Measurements from ENCODE around the gene PIGR.

Gene PIGR

GRCh38 chr1:206941766-206942418 is 4.4 kb downstream of the PIGR start:
- ChIA-PET CTCF (interaction anchor here (0.7 to 0.9 kb wide), 2 partner anchors 10 to 512 kb away, joined by 3 read pairs; partner anchors contain the start of gene CR2), POLR2A (ENCODE audit: low non-redundant PET) (no interaction called here)
- no peak for DNase-seq (ENCODE audit: low spot score)
- TF ChIP-seq CTCF (conservative IDR thresholded peaks at IDR 0.05; ENCODE audit: low read depth) = no peak
- no peak overlapping the region for H3K27ac ChIP-seq

- no peak for DNase-seq (ENCODE audit: low spot score)
- POLR2A ChIA-PET (ENCODE audit: low non-redundant PET) = no interaction called here
- CTCF ChIA-PET = interaction anchor here (0.6 kb wide), 1 partner anchor 1095 kb away, joined by 3 read pairs; no protein-coding TSS in a partner anchor
- no peak for TF ChIP-seq CTCF (conservative IDR thresholded peaks at IDR 0.05; ENCODE audit: low read depth)
- H3K27ac ChIP-seq = no peak overlapping the region
These were observed 5.7 kb downstream of the PIGR start for GRCh38 chr1:206940588-206940936.

GRCh38 chr1:206939841-206940587 is 6.3 kb downstream of the PIGR start:
- H3K27ac ChIP-seq = no peak overlapping the region
- ChIA-PET CTCF (interaction anchor here (0.6 kb wide), 1 partner anchor 1094 kb away, joined by 3 read pairs; no protein-coding TSS in a partner anchor), POLR2A (ENCODE audit: low non-redundant PET) (no interaction called here)
- TF ChIP-seq CTCF (conservative IDR thresholded peaks at IDR 0.05; ENCODE audit: low read depth) = no peak
- DNase-seq (ENCODE audit: low spot score) = no peak

- CTCF ChIA-PET = no interaction called here
- DNase-seq (ENCODE audit: low spot score) = no peak
- no peak overlapping the region for H3K27ac ChIP-seq
- POLR2A ChIA-PET (ENCODE audit: low non-redundant PET) = no interaction called here
- TF ChIP-seq CTCF (conservative IDR thresholded peaks at IDR 0.05; ENCODE audit: low read depth) = no peak
These were observed 7.1 kb downstream of the PIGR start for GRCh38 chr1:206939131-206939530.

GRCh38 chr1:206937425-206937824 is 8.8 kb downstream of the PIGR start:
- no peak for TF ChIP-seq CTCF (conservative IDR thresholded peaks at IDR 0.05; ENCODE audit: low read depth)
- ChIA-PET CTCF (no interaction called here), POLR2A (ENCODE audit: low non-redundant PET) (no interaction called here)
- no peak overlapping the region for H3K27ac ChIP-seq
- no peak for DNase-seq (ENCODE audit: low spot score)

GRCh38 chr1:206935491-206936067 is 10.7 kb downstream of the PIGR start:
- no peak for DNase-seq (ENCODE audit: low spot score)
- no peak overlapping the region for H3K27ac ChIP-seq
- ChIA-PET POLR2A (ENCODE audit: low non-redundant PET) (no interaction called here), CTCF (interaction anchor here (0.5 to 0.6 kb wide), 3 partner anchors 10 to 302 kb away, joined by 3 read pairs; no protein-coding TSS in a partner anchor)
- no peak for TF ChIP-seq CTCF (conservative IDR thresholded peaks at IDR 0.05; ENCODE audit: low read depth)

All from RWPE1 (cell line).